Measurements from ENCODE around the gene CDKN2B.

CDKN2B gene

DNA sequence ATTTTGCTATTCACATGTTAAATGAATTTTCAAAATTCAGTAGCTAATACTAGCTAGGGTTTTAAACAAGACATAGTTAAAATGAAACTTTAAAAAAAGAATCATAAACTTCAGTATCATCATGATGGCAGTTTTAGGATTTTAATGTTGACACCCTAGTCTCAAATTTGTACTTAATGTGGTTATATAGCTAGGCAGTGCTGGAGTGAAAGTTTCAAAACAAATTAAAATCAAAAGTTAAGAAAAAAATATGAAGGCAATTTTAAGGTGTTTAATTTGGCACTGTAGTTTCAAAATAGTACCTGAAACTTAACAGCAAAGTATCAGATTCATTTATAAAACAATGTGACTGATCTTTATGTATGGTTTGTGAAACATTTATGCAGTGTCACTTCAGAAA lies 19.3 kb upstream of the CDKN2B start:
- TF ChIP-seq, protein P1, sequence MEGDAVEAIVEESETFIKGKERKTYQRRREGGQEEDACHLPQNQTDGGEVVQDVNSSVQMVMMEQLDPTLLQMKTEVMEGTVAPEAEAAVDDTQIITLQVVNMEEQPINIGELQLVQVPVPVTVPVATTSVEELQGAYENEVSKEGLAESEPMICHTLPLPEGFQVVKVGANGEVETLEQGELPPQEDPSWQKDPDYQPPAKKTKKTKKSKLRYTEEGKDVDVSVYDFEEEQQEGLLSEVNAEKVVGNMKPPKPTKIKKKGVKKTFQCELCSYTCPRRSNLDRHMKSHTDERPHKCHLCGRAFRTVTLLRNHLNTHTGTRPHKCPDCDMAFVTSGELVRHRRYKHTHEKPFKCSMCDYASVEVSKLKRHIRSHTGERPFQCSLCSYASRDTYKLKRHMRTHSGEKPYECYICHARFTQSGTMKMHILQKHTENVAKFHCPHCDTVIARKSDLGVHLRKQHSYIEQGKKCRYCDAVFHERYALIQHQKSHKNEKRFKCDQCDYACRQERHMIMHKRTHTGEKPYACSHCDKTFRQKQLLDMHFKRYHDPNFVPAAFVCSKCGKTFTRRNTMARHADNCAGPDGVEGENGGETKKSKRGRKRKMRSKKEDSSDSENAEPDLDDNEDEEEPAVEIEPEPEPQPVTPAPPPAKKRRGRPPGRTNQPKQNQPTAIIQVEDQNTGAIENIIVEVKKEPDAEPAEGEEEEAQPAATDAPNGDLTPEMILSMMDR (IDR thresholded peaks at IDR 0.05; ENCODE audit: control insufficient read depth, extremely low read depth, insufficient read depth), result no peak
- no peak overlapping the region for H3K4me3 ChIP-seq (ENCODE audit: low read depth, low read length)
- DNase-seq (ENCODE audit: low read depth), result no peak

DNA sequence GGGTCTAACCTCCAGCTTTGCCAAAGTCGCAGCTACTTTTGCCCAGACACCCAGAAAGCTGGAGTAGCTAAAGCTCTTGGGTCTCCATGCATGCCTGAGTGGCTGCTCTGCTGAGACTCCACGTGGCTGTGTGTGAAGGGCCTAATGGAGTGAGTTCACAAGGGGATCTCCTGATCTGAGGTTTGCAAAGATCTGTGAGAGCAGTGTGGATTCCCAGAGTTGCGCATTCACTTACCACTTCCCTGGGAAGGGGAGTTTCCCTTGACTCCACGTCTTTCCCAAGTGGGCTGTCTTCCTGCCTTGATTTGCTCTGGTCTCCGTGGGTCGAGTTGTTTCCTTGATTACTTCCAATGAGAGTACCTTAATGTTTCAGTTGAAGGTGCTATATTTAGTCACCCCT lies 17.6 kb upstream of the CDKN2B start:
- TF ChIP-seq, protein P1 (IDR thresholded peaks at IDR 0.05; ENCODE audit: control insufficient read depth, extremely low read depth, insufficient read depth), result no peak
- no peak overlapping the region for H3K4me3 ChIP-seq (ENCODE audit: low read depth, low read length)
- DNase-seq (ENCODE audit: low read depth), result no peak

DNA sequence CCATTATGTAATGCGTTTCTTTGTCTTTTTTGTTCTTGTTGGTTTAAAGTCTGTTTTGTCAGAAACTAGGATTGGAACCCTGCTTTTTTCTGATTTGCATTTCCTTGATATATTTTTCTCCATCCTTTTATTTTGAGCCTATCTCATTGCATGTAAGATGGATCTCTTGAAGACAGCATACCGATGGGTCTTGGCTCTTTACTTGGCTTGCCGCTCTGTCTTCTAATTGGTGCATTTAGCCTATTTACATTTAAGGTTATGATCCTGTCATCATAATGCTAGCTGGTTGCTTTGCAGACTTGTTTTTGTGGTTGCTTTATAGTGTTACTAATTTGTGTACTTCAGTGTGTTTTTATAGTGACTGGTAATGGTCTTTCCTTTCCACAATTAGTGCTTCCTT lies 13.3 kb upstream of the CDKN2B start:
- no peak for DNase-seq (ENCODE audit: low read depth)
- no peak overlapping the region for H3K4me3 ChIP-seq (ENCODE audit: low read depth, low read length)
- TF ChIP-seq, protein P1 (IDR thresholded peaks at IDR 0.05; ENCODE audit: control insufficient read depth, extremely low read depth, insufficient read depth), result no peak

DNA sequence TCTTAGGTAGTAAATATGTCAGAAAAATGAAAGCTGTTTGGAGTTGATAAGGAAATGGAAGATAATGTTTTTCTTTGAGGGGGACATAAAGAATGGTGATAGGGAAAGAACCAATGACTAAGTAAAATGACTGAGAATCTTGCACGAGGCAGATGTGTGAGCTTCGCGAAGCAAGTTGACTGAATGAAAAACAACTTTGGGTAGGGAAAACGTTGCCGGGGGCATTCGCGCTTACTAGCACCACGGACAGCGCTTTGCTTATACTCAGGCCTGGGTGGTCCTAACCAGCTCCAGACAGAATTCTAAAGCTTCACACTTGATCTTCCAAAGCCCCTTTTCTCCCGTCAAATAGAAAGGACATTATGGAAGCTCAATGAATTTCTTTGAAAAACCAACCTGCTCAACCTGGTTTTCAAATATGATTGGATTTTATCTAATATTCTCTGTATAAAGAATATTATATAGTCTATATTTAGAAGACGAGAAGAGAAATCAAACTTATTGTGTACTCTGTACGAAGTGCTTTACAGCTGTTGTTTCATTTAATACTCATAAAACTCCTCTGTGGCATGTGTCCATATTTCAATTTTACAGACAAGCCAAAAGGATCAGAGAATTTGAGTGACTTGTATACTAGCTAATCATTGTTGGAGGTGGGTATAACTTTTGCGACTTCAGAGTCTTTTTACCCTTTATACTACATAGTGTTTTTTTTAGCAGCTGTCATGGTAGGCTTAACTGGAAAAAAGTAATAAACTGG lies 1.9 kb upstream of the CDKN2B start:
- TF ChIP-seq, protein P1 (IDR thresholded peaks at IDR 0.05; ENCODE audit: control insufficient read depth, extremely low read depth, insufficient read depth), result no peak
- H3K4me3 ChIP-seq (ENCODE audit: low read depth, low read length), result no peak overlapping the region
- peak; percentile 75 for DNase-seq (ENCODE audit: low read depth)

DNA sequence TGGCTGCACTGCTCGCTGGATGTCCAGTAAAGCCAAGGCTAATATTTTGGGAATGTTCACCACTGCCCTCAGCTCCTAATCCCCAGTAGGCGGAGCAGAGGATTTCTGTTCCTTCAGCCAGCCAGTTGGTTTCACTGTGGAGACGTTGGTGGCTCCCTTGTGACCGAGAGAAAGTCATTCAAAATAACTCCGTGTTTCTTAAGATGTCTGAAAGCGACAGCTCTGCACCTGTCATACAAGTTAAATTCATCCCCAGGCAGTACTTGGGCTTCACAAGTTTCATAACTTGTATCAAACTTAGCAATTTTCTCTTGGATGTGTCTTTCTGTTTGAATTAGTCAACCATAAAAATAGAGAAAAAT lies 382 bp upstream of the CDKN2B start:
- no peak for DNase-seq (ENCODE audit: low read depth)
- TF ChIP-seq, protein P1 (IDR thresholded peaks at IDR 0.05; ENCODE audit: control insufficient read depth, extremely low read depth, insufficient read depth), result peak; percentile 51
- H3K4me3 ChIP-seq (ENCODE audit: low read depth, low read length), result peak overlapping the region; percentile 85

DNA sequence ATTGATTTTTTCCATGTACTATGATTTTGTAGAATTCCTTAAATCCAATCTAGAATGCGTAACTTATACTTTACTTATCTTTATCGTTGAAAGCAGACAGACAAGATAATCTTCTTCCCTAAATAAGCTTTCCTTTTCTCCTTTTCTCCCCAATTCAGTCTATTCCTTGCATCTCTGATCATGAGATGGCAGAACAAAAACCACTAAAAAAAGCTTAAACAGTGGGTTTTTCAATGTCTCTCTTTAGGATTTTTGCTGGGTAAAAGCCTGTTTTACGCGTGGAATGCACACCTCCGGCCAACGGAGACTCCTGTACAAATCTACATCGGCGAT lies 755 bp downstream of the CDKN2B start:
- TF ChIP-seq, protein P1 (IDR thresholded peaks at IDR 0.05; ENCODE audit: control insufficient read depth, extremely low read depth, insufficient read depth), result no peak
- no peak for DNase-seq (ENCODE audit: low read depth)
- peak overlapping the region; percentile 85 for H3K4me3 ChIP-seq (ENCODE audit: low read depth, low read length)

All from LNCaP clone FGC (cell line).